Bronchial epithelial cell (primary cell): ENCODE data around the gene TAF13. TPM values are rescaled to one million over a fixed set of nuclear protein-coding genes. Genes with fewer than 3 reads are reported as not detected.
"Not testable (repeated sequence)": the region's sequence is repeated elsewhere in the genome, so short reads cannot be mapped to it uniquely, and the experiment has no call there.

Source experiments
- DNase-seq: peaks from one replicate; pipeline ENCODE4 v3.0.0-alpha.2; 2010; ENCODE audit warnings: low read depth
- FAIRE-seq: peaks from 2 replicates; lab custom pipeline; 2011; peaks lifted over from hg19 to GRCh38; lab: Jason Lieb, UNC
- H3K27me3 ChIP-seq: 2 replicates; pipeline ENCODE4 v1.5.1; 2011; ENCODE audit warnings: low read length; ENCODE audit not compliant: control insufficient read depth, insufficient read depth
- H3K36me3 ChIP-seq: 2 replicates; pipeline ENCODE4 v1.5.1; 2011; ENCODE audit warnings: low read length; ENCODE audit not compliant: control insufficient read depth, insufficient read depth
- H3K4me3 ChIP-seq: 2 replicates; pipeline ENCODE4 v1.5.1; 2011; ENCODE audit warnings: mild to moderate bottlenecking, low read depth, low read length, control low read depth
- total RNA-seq: library from RNA; depleted of rRNA; stranded (reverse); fragments of >200 nt; gene quantifications from 2 replicates; pipeline ENCODE4 v1.2.1, GENCODE V29; 2014
- TF ChIP-seq, protein P1 (sequence below): IDR thresholded peaks from 2 replicates; pipeline ENCODE4 v1.5.1; 2011; ENCODE audit warnings: mild to moderate bottlenecking, moderate library complexity, low read length, control low read depth, inconsistent platforms; ENCODE audit not compliant: insufficient read depth, severe bottlenecking

The TAF13 gene
- total RNA-seq, 1 donor from 2014 or later, result 96.9 TPM

- no peak for FAIRE-seq
- no peaks in the 10 kb centered on the region for H3K36me3 ChIP-seq
- TF ChIP-seq, protein P1, sequence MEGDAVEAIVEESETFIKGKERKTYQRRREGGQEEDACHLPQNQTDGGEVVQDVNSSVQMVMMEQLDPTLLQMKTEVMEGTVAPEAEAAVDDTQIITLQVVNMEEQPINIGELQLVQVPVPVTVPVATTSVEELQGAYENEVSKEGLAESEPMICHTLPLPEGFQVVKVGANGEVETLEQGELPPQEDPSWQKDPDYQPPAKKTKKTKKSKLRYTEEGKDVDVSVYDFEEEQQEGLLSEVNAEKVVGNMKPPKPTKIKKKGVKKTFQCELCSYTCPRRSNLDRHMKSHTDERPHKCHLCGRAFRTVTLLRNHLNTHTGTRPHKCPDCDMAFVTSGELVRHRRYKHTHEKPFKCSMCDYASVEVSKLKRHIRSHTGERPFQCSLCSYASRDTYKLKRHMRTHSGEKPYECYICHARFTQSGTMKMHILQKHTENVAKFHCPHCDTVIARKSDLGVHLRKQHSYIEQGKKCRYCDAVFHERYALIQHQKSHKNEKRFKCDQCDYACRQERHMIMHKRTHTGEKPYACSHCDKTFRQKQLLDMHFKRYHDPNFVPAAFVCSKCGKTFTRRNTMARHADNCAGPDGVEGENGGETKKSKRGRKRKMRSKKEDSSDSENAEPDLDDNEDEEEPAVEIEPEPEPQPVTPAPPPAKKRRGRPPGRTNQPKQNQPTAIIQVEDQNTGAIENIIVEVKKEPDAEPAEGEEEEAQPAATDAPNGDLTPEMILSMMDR, result no peak
- DNase-seq, result no peak
- no peaks in the 10 kb centered on the region for H3K27me3 ChIP-seq
- H3K4me3 ChIP-seq, result no peak overlapping the region
These were observed 51.2 kb downstream of the TAF13 start for GRCh38 chr1:109024646-109025045.

DNA sequence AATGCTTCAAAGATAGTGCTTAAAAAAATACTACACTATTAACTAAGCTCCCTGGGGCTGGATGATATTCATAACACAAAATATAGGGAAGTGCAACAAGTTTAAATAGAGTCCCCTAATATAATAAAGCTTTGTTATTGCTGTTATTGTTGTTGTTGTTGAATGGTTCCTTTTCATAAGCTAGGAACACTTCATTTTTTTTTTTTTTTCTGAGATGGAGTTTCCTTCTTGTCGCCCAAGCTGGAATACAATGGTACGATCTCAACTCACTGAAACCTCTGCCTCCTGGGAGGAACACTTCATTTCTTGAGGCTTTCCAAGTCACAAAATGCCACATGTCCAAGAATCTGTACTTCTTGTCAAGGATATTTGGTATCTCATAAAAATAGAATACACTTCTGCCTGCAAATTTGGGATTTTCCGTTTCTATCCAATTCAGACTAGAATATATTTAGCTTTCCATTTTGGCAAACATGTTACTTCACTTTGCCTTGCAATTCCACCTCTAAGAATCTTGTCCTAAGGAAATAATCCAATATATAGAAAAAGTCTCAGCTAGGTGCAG lies 55.0 kb downstream of the TAF13 start:
- Histone ChIP-seq H3K27me3 (no peaks in the 10 kb centered on the region), H3K4me3 (no peak overlapping the region), H3K36me3 (peaks cover 2% of the 10 kb centered on the region)
- DNase-seq, result no peak
- FAIRE-seq, result no peak
- TF ChIP-seq, protein P1, result no peak

DNA sequence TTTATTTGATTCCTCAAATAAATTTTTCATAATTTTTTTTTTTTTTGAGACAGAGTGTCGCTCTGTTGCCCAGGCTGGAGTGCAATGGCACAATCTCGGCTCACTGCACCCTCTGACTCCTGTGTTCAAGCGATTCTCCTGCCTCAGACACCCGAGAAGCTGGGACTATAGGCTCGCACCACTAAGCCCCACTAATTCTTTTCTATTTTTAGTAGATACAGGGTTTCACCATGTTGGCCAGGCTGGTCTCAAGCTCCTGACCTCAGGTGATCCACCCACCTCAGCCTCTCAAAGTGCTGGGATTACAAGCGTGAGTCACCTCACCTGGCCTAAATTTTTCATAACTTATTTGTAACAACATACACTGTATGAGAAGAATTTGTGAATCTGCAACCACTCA lies 58.1 kb downstream of the TAF13 start:
- not testable (repeated sequence) for FAIRE-seq

GRCh38 chr1:109017134-109017533 lies 58.7 kb downstream of the TAF13 start:
- FAIRE-seq (no peak), DNase-seq (no peak)
- TF ChIP-seq, protein P1, result no peak
- H3K27me3 ChIP-seq, result no peaks in the 10 kb centered on the region
- no peak overlapping the region for H3K4me3 ChIP-seq
- H3K36me3 ChIP-seq, result peaks cover 6% of the 10 kb centered on the region

More for the DNA sequence above, 58.1 kb downstream of the TAF13 start:
- not testable (repeated sequence) for DNase-seq, H3K27me3 ChIP-seq, H3K36me3 ChIP-seq, H3K4me3 ChIP-seq

Other genes with a start within 250 kb of the TAF13 start
- gene AKNAD1, start 218.9 kb downstream of the TAF13 start, total RNA-seq, result 0.26 TPM in 1 of 2 replicates, not detected in the other
- gene GPSM2, start 199.0 kb downstream of the TAF13 start, total RNA-seq, result 58.9 and 62.7 TPM in 2 replicates
- 18.7 and 31.3 TPM in 2 replicates for gene CLCC1, start 112.5 kb downstream of the TAF13 start, total RNA-seq
- 16.8 and 21.0 TPM in 2 replicates for gene WDR47, start 33.9 kb downstream of the TAF13 start, total RNA-seq
- gene TMEM167B, start 14.8 kb upstream of the TAF13 start, total RNA-seq, result 52.7 and 56.3 TPM in 2 replicates
- under 0.01 TPM in 1 of 2 replicates, not detected in the other for gene ELAPOR1, start 38.1 kb upstream of the TAF13 start, total RNA-seq
- gene SARS1, start 137.9 kb upstream of the TAF13 start, total RNA-seq, result 521 and 572 TPM in 2 replicates
- gene CELSR2, start 173.5 kb upstream of the TAF13 start, total RNA-seq, result 9.2 and 30.6 TPM in 2 replicates
- gene PSRC1, start 207.1 kb upstream of the TAF13 start, total RNA-seq, result 1.1 and 1.8 TPM in 2 replicates
- gene MYBPHL, start 231.0 kb upstream of the TAF13 start, total RNA-seq, result 0.26 TPM in 1 of 2 replicates, not detected in the other